Hematopoietic multipotent progenitor cell treated with erythropoietin and hydrocortisone succinate and interleukin-3 and kit ligand, for 6 days (in vitro differentiated cells): ENCODE measurements around the gene C3orf20.
"Not testable (repeated sequence)": the region's sequence is repeated elsewhere in the genome, so short reads cannot be mapped to it uniquely, and the experiment has no call there.

ENCODE experiments used
- DNase-seq: peaks from one replicate; pipeline ENCODE4 v3.0.0-alpha.2; 2015

The C3orf20 gene

DNA sequence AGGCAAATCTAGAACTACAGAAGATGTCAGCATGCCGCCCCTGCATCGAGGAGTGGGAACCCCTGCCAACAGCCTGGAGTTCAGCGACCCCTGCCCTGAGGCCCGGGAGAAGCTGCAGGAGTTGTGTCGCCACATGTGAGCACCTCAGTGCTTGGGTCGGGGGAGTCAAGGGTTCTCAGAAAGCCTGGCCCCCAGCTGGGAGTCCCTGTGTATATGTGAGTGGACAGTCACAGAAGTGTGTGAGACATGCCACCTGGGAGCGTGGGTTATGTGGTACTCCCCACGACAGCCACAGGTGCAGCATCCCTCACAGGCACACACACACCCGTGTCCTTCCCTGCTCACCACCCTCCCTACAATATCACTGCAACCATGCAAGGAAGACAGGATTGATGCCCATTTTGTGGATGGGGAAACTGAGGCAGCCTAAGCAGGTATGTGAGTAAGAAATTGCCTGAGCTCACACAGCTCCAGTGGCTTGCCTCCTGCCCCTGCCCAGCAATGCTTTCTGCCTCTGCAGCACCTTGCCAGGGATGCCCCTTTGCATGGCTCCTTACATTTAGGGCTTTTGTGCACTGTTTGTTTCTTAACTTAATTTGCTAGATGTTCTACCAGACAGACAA is 28.3 kb downstream of the C3orf20 start:
- DNase-seq, result no peak

DNA sequence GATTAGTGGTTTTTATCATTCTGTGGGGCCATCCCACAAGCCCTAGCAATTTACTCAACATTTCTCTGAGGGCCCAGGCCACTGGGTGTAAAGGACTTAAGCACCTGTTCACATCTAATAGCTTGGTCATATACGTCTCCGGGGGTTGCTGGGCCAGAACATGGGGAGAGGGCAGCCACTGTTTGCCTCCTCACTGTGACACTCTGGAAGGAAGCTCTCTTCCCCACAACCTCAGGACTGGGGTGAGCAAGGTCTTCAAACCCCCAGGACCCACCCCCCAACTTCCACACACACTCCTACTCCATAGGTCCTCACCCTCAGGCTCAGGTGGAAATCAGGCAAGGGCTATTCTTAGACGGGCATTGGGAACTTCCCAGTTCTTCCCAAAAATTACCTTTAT is 28.9 kb downstream of the C3orf20 start:
- no peak for DNase-seq

DNA sequence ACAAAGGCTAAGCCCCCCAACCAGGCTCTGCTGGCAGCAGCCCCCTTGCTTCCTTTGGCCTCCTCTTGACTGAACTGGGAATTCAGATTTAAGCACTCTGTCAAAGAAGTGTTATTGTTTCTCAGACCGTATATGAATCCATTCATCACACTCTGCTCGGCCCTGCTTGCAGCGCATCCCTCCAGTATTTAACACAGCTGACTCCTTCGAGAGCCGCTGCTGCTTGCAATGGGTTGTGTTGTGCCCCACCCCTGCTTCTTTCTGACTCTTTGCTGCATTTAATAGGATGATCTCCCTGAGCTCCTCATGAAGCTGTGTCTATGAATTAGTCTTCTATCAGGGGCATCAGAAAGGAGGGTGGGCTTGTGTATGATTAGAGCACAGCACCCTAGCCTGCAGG is 31.2 kb downstream of the C3orf20 start:
- DNase-seq, result no peak

- no peak for DNase-seq
Measured at GRCh38 chr3:14716591-14716990, 41.6 kb downstream of the C3orf20 start.

DNA sequence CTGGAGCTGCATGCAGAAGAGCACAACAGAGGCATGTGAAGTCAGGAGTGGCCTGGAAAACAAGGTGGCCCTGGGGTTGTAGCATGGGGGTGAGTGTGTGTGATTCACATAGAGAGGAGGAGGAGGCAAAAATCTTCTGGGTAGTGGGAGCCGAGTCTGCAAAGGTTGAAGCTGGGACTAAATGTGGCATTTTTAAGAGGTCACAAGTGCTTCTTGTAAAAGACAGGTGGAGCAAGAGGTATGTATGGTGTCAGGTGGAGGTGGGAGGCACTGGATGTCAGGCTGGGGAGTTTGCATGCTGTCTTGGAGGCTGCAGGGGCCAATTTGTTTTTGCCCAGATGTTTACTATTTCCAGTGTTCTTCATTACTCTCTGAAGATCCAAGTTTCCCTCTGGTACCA is 42.4 kb downstream of the C3orf20 start:
- no peak for DNase-seq

GRCh38 chr3:14718539-14718938 is 43.6 kb downstream of the C3orf20 start:
- no peak for DNase-seq

DNA sequence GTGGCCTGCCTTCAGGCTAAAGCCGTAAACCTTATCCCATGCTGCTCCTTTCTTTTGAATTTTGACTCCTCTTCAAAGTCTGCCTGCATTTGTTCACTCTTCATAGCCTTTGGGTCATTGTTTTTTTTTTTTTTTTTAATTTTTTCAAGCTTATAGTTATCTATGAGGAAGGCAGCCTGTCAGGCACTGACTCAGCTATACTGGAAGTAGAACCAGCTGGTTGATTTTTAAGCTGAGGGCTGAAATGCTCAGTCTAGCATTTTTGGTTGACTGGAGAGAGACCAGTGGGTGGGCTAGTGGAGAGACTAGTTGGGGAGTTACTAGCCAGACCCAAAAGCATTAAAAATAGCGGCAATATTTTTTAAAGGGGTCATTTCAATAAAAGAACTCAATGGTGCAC is 44.1 kb downstream of the C3orf20 start:
- peak; percentile 4 for DNase-seq

GRCh38 chr3:14721126-14721864 is 46.4 kb downstream of the C3orf20 start:
- DNase-seq, result no peak

- DNase-seq, result no peak
Measured at GRCh38 chr3:14725013-14725412, 50.1 kb downstream of the C3orf20 start.

DNA sequence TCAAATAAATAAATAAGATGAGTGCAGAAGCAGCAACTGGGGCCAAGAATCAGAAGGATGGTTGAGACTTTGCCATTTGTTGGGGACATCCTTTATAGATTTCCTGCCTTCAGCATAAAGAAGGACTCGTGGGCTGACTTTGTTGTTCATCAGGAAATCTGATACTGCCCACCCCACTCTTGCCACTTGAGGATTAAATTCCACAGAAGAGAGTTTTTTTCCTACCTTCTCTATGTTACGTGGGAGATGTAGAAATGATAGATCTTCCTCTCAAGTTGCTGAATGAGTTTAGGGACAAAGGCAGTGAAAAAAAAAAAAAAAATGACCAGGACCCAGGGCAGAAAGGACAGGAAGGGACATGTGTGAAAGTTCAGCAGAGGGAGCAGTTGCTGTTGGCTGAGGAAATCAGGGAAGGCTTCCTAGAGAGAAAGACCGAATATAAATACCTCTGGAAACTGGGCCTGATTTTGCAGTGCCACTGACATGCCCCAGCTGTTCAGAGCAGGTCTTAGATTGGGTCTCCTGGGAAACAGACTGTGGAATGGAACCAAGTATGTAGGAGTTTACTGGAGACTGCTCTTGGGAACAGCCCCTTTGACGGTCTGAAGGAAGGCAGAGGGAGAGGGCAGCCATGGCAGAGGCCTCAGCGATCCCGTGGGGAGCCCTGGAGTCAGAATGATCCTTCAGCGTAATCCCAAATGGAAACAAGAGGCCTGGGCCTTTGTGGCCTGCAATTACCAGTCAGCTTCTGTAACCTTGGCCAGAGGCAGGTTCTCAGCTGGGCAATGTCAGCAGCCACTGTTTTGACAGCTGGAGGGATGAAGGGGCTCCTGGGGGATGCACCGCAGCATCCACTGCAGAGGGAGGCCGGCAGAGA is 50.9 kb downstream of the C3orf20 start:
- no peak for DNase-seq

- DNase-seq, result no peak
Measured at GRCh38 chr3:14726441-14726780, 51.5 kb downstream of the C3orf20 start.

GRCh38 chr3:14728113-14728512 is 53.2 kb downstream of the C3orf20 start:
- no peak for DNase-seq

DNA sequence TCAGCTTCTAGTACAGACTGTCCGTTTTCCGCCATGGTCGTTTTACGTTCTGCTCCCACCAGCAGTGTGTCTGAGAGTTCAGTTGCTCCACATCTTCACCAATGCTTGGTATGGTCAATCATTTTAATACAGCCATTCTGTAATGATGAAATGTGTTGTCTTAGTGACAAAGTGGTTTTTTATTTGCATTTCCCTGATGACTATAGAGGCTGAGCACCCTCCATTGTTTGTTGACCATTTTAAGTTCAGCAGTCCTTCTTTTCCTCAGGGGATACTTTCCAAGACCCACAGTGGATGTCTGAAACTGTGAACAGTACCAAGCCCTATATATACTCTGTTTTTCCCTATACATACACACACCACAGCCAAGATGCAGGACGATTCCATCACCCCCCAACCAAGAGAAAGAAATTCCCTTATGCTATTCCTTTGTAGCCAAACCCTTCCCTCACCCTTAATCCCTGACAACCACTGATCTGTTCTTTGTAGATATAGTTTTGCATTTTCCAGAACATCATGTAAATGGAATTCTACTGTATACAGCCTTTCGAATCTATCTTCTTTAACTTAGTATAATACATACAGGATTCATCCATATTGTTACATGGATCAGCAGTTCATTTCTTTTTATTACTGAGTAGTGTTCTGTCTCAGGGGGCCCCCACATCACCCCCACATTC is 55.9 kb downstream of the C3orf20 start:
- no peak for DNase-seq

- no peak for DNase-seq
Measured at GRCh38 chr3:14740983-14741382, 66.0 kb downstream of the C3orf20 start.

DNA sequence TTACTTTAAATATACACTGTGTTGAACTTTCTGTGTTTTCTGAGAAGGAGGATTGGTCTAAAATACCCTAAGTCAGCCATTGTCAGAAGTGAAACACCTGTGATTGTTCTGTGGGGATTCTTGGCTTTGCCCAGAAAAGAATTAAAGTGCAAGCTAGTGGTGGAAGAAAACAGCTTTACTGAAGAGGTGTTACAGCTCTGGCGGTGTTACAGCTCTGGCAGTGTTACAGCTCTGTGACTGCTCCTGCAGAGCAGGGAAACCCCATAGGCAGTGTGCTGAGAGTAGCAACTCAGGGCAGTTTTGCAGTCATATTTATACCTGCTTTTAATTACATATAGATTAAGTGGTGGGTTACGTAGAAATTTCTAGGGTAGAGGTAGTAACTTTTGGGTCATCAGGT is 66.6 kb downstream of the C3orf20 start:
- DNase-seq, result no peak

DNA sequence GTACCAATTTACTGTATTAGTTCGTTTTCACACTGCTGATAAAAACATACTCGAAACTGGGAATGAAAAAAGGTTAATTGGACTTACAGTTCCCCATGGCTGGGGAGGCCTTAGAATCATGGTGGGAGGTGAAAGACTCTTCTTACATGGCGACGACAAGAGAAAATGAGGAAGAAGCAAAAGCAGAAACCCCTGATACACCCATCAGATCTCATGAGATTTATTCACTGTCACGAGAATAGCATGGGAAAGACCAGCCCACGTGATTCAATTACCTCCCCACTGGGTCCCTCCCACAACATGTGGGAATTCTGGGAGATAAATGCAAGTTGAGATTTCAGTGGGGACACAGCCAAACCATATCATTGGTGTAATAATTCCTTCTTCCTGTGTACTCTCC is 69.6 kb downstream of the C3orf20 start:
- no peak for DNase-seq

DNA sequence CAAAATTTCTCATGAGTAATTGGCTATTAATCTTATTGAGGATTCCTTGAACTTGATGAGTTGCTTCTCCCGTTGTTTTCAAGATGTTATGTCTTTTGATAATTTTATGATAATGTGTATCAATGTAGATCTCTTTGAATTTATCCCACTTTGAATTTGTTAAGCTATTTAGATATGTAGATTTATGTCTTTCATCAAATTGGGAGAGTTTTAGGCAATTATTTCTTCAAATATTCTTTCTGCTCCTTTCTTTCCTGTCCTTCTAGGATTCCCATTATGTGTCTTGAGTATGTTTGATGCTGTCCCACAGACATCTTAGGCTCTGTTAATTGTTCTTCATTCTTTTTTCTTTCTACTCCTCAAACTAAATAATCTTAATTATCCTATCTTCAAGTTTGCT is 75.7 kb downstream of the C3orf20 start:
- DNase-seq, result no peak

DNA sequence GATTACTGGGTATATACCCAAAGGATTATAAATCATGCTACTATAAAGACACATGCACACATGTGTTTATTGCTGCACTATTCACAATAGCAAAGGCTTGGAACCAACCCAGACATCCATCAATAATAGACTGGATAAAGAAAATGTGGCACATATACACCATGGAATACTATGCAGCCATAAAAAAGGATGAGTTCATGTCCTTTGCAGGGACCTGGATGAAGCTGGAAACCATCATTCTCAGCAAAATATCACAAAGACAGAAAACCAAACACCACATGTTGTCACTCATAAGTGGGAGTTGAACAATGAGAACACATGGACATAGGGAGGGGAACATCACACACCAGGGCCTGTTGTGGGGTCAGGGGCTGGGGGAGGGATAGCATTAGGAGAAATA is 78.0 kb downstream of the C3orf20 start:
- DNase-seq, result not testable (repeated sequence)

DNA sequence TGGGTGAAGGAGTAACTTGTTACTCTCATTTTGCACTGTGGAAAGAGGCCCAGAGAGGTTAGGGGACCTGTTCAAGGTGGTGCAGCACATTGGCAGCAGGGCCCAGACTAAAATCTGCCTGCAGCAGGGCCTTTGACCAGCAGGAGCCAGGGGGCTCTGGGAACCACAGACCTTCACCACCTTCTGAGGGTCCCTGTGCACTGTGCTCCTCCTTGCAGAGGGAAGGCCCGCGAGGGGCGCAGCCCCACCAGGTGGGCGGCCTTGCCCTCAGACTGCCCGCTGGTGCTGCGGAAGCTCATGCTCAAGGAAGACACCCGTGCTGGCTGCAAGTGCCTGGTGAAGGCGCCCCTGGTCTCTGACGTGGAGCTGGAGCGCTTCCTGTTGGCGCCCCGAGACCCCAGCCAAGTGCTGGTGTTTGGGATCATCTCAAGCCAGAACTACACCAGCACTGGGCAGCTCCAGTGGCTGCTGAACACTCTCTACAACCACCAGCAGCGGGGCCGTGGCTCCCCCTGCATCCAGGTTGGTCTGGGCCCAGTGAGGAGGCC is 82.3 kb downstream of the C3orf20 start:
- no peak for DNase-seq

DNA sequence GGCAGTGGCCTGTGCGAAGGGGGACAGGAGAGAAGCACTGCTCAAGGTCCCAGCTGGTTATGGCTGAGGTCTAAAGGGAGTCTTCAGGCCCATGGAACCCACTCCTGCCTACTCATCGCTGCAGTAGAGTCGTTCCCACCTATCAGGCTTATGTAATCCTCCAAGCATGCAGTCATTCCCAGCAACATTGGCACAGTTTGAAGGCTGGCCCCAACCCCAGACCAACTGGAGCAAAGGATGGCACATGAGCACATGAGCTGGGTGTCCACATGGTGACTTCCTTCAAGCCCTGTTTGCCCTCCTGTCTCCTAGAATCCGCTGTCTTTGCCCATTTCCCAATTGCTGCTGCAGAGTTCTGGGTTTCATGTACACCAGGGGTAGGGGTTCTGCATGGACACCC is 83.4 kb downstream of the C3orf20 start:
- no peak for DNase-seq

DNA sequence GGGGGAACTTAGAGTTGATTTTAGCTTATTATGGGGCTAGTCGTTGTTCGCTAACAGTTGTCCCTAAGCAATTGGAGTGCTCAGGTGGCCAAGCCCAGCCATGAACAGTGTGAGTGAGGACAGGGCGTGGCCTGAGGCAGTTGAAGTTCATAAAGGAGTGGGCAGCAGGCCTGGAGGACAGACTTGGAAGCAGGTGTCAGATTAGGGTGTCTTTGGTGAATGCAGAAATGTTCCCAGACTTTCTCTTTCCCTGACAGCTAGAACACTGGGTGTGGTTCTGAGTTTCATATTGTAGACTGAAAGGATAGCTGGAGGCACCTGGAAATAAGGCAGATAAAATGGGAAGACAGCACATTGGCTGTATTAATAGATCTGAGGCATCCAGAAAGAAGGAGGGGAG is 84.0 kb downstream of the C3orf20 start:
- DNase-seq, result no peak

- DNase-seq, result no peak
Measured at GRCh38 chr3:14760185-14760584, 85.2 kb downstream of the C3orf20 start.

DNA sequence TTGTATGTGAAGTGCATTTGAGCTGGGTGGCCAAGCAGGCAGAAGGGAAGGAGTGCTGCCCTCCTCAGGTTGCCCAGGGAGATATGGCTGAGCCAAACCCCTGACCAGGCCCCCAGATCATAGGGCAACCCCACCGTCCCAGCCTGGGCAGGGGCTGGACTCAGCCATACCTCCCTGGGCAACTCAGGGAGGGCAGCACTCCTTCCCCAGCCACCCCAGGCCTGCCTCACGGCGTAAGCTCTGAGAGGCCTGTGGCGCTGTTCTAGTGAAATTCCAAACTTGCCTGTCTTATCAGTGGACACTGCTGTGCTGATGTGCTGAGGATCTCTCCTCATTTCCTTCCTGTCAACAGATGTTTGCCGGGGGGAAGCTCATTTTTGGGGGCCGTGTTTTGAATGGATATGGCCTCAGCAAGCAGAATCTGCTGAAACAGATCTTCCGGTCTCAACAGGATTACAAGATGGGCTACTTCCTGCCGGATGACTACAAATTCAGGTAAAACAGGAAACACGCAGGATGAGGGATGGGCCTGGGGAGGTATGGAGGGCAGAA is 86.3 kb downstream of the C3orf20 start:
- DNase-seq, result peak; percentile 63
